ENCODE measurements around the gene AP1S1.

Gene AP1S1

GRCh38 chr7:101159696-101160674, 5.7 kb downstream of the AP1S1 start:
- no peak for DNase-seq

- no peak for DNase-seq
These were observed 6.6 kb downstream of the AP1S1 start for GRCh38 chr7:101160910-101161309.

- DNase-seq, result no peak
These were observed 7.6 kb downstream of the AP1S1 start for GRCh38 chr7:101161692-101162471.

GRCh38 chr7:101162551-101163278, 8.4 kb downstream of the AP1S1 start:
- DNase-seq, result peak; percentile 45

GRCh38 chr7:101163279-101164070, 9.2 kb downstream of the AP1S1 start:
- DNase-seq, result peak; percentile 65

GRCh38 chr7:101164071-101164840, 10.0 kb downstream of the AP1S1 start:
- peak; percentile 20 for DNase-seq

- peak; percentile 89 for DNase-seq
These were observed 11.0 kb downstream of the AP1S1 start, which contains the start of gene VGF for GRCh38 chr7:101165075-101165957. Gene VGF, minus strand, starts transcription at chr7:101165569. Its CDS starts 726 bp downstream, at chr7:101164843.

- no peak for DNase-seq
These were observed 11.8 kb downstream of the AP1S1 start for GRCh38 chr7:101165958-101166647.

- DNase-seq, result no peak
These were observed 12.3 kb downstream of the AP1S1 start for GRCh38 chr7:101166648-101166908.

- peak; percentile 22 for DNase-seq
These were observed 12.8 kb downstream of the AP1S1 start for GRCh38 chr7:101166909-101167644.

GRCh38 chr7:101167645-101168411, 13.6 kb downstream of the AP1S1 start:
- no peak for DNase-seq

- no peak for DNase-seq
These were observed 14.3 kb downstream of the AP1S1 start for GRCh38 chr7:101168412-101169049.

- DNase-seq, result no peak
These were observed 15.0 kb downstream of the AP1S1 start for GRCh38 chr7:101169110-101169837.

GRCh38 chr7:101169838-101170551, 15.7 kb downstream of the AP1S1 start:
- DNase-seq, result peak; percentile 63

- no peak for DNase-seq
These were observed 16.6 kb downstream of the AP1S1 start for GRCh38 chr7:101170617-101171441.

Data from DMS79 treated with DMSO at 0.1 percent for 48 hours (cell line).